GM21528 (cell line): ENCODE measurements around the gene SCD5.

Experiments
- ATAC-seq: cut with Tn5 transposase; IDR thresholded peaks from one replicate; pipeline ENCODE4 v1.9.1; 2021; ENCODE audit warnings: mild to moderate bottlenecking, moderate library complexity; ENCODE audit not compliant: unreplicated experiment, low FRiP score

The SCD5 gene

DNA sequence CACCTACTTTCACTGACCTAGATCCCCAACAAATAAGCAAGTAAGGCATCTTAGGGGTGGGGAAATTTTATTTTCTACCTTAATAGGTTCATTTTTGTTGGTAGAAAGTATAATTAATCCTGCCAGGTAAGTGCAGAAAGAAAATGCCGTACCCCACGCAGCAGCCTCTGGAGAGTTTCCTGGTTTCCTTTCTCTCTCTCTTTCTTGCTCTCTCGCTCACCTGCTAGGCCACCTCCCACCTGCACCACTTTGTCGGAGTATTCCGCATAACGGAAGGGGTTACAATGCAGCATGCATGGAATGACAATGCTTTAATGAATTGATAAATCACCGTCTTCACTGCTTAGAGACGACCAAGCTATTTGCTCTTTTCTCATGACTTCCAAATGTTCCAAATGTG is 101.0 kb downstream of the SCD5 start:
- ATAC-seq, result no peak

DNA sequence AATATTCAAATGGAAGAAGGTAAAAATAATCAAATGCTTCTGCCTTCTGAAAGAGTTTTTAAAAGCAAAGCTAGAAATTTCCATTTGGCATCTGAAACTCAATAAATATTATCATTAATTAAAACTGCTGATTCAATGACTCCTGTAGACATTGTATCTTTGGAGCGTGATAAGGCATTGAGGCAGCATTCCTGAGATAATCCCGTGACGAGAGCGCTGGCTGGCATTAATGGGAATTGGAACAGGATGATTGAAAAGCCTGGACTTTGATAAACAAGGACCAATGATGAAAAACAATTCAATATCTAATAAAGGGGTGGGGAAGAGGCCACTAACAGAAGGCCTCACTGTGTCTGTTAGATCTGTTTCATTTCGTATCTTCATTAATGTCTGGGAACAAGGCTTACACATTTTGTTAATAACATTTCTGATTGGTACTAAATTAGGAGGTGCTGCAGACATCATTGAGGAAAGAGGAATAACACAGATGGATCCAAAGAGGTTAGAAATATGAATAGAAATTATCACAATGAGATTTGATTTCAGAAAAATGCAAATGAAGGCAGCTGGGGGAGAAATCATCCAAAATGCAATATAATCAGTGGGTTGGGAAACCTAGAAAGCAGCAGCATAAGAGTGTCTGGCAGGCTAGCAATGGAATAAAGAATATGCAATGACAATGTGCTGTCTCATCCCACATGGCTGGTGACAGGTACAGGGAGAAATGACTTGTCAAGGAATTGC is 102.3 kb downstream of the SCD5 start:
- no peak for ATAC-seq

DNA sequence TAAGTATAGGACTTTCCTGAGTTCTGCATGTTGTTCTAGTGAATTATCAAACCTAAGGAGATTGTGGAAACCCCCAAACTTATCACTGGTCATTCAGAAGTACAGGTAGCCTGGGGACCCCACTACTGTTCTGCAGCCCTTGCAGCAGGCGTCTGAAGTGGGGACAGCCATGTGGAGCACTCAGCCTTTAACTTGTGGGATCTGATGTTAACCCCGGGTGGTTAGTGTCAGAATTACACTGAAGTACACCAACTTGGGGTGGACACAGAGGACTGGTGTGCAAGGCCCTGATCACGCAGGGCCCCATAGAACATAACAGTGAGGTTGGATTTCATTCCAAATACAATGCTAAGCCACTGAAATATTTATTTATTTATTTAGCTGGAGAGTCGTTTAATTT is 103.7 kb downstream of the SCD5 start:
- no peak for ATAC-seq

DNA sequence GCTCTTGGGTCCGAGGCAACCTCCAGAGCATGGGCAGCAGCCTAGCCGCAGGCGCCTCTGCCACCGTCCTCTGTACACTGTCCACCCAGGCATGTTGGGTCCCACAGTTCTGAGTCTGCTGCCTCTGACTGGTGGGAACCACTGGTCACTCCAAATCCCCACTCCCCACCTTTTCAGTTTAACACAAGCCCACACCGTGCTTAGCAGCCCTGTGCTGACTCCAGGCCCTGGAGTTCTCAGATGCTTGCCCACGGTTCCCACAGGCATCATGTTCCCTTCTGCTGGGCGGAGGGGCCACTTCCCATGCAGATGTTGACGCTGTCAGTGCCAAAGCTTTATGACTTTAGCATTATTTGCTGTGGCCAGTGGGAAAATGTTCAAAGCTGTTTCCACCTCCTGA is 104.5 kb downstream of the SCD5 start:
- no peak for ATAC-seq

DNA sequence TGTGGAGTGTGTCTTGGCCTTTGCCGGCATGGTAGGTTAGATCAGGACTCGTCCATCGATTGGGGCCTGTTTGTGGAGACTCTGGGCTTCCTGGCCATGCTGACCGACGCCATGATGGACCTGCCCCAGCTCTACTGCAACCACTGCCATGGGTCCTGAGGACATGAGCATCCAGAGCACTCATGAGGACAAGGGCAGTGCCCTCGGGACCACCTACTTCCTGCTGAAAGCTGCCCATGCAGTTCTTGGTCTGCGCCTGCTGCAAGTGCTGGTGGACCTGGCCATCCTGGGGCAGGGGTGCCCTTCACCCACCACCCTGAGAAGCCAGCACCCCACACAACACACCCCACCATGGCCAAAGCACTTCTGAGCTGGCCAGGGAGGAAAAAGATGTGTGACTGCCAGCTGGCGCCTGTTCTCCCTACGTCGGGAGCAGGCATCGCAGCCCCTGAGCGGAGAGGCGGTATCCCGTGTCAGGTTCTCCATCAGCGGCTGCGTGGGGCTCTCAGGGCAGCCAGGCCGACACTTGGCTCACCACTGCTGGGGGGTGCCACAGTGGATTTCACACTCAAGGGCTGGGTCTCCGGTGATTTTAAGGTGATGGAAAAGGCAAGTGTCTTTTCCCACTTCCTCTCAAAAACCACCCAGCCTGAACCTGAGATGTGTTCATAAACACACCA is 106.4 kb downstream of the SCD5 start:
- no peak for ATAC-seq

DNA sequence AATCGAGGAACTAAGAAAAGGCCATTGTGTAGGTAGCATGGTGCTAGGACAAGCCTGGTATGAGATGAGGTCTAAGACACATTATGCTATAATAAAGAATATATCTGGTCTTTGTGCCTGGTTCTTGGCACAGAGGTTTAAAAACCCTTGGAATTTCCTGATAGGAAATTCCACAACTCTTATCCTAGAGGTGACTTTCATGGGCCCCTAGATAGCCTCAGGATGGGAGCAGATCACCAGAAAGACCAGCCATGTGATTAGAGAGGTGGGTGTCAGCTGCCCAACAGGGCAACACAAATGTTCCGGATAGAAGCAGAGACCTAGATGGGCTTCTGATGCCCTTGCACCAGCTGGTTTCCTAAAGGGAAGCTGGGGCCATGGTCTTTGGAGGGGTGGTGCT is 107.2 kb downstream of the SCD5 start:
- no peak for ATAC-seq

DNA sequence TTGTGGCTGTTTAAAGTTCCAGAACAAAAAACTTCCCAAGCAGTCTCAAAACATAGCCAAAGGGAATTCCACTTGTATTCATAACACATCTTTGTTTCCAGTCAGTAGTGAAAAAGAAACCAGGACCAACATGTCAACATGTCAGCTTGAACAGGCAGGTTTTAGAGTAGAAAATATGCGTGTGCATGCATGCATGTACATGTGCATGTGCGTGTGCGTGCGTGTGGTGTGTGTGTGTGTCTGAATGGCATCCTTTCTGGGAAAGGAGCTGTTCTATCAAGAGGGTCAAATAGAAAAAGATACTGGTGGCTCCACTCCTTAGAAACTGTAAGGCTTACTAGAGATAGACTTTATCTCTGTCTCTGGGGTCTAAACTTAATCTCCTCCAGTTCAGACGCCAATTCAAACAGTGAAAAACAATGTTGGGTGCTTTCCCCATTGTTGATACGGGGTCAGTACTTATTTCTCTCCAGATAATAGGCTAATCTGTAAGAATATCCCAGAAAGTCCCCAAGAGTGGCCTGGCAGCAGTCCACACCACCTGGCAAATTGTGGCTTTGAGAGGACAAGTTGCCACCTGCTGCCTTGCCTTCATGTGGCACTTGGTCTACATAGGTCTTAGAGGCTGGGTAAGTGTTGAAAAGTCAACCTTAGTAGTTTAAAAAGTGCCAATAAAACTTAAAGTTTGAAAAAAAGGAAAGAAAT is 110.4 kb downstream of the SCD5 start:
- no peak for ATAC-seq

DNA sequence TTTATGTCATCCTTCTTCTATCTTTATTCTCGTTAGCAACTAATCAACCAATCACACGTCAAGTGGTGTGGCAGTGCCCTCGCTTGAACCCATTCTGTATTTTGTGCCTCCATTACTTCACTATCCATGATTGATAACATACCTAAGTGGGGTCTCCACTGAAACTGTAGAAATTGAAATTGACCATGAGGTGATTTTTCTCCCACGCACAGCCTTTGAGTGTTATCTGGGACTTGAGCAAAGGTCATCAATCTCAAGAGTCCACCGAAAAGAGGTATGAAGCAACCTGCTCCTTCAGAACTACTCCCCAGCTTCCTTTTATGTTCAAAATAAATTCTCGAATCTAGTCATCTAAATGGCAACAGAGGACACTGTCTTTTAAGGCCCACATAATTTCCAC is 111.1 kb downstream of the SCD5 start:
- ATAC-seq, result no peak

DNA sequence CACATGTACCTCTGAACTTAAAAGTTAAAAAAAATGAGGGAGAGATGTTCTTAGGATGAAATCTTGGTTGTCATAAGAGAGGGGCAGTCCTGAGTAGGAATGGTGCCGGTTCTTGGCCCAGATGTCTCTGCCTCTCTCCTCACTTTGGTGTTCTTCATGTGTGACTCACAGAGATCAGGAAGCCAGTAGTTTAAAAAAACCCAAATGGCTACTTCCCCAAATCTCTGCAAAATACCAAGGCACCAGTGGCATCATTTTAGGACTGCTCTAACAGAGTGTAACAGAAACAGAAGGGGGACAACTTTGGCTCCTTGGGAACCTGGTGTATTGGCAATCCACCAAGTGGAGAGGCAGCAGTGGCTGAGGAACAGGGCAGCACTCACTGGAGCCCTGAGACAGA is 116.8 kb downstream of the SCD5 start:
- no peak for ATAC-seq

DNA sequence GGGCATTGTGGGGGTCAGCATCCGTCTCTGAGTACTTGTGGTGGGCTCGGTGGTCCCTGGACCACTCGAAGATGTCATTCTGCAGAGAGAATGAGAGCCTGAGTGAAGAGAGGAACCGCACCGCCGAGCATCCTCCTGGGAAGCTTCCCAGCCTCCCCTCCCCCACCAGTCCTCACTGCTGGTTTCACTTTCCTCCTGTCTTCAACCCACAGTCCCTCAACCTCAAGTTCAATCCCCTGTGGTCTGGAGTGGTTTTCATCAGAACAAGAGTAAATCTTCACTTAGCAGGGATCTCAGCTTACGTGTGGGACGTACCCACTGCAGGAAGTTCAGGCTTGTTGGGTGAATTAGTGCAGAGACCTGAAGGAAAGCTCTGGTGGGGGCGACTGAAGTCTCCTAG is 117.8 kb downstream of the SCD5 start:
- ATAC-seq, result no peak

DNA sequence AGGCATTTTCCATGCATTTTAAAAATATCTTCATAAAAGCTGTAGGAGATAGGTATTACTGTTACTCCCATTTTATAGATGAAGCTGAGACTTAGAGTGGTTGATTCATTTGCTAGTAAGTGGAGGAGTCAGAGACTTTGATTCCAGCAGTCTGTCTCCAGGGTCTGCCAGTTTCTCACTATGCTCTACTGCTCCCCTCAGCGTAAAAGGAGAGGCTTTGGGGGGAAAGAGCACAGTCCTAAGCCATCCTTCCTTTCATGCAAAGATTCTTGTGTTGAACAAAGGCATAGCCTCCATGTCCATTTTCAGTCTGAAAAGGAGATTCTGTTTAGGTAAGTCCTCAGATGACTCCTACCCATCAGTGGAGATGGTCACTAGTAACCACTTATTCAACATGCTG is 119.1 kb downstream of the SCD5 start:
- no peak for ATAC-seq

DNA sequence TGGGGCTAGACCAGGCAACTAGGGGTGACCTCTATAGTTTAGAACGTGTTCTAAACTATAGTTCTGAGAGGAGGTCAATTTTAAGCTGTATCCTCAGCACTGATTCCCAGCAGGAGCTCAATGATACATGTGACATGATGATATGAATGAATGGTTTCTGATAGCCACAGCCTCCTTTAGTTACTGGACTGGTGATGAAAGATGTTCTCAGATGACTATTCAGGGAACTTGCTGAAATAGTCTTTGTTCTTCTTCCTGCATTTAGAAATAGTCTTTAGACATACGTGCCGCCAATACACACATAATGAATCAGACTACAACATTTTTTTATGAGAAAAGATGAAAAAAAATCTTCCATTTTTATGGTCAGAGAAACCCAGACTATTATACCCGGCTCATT is 120.5 kb downstream of the SCD5 start:
- no peak for ATAC-seq

DNA sequence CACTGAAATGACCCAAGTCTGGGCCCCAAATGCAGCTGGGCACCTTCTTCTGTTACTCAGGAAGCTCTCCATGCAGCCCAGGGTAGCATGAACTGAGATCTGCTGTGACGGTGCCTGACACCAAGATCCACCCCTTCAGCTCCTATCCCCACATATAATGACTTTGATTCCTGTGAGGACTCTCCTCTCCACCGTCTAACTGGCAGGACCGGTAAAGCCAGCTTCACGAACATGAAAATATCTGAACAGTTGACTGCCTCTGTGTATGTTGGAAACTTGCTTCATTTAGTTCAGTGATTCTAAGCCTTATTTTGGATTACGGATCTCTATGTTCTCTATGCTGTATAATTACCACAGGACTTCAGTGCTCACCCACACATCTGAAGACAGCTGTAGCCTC is 121.3 kb downstream of the SCD5 start:
- ATAC-seq, result no peak

DNA sequence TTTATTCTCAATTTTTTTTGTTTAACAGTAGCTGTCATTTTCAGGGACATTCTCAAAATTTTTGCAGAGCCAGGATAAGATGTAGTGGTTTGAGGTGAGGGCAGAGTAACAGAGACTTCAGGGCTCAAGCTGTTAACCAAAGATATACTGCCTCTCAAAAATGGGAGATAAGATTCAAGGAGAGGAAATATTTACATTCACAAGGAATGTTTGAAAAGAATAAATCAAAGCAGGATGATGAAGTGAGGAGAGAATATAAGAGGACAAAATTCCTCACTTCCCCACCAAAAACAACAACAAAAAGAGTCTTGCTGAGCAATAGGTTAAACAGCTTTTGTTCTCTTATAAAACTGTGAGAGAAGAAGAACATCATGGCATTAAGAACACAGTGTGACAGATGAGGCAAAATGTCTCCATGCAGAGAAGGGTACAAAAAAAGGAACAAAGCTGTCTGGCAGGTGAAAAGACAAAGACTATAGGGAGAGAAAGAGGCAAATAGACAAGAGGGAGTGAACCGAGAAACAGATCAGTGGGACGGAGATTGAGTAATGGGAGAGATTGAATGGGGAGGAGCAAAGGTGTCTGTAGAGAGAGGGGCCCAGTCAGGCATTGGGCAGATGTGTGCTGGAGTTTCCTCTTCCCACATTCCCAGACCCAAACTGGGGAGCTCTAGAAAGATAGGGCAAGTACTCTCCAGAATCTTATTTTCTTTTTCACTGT is 130.7 kb downstream of the SCD5 start:
- no peak for ATAC-seq

DNA sequence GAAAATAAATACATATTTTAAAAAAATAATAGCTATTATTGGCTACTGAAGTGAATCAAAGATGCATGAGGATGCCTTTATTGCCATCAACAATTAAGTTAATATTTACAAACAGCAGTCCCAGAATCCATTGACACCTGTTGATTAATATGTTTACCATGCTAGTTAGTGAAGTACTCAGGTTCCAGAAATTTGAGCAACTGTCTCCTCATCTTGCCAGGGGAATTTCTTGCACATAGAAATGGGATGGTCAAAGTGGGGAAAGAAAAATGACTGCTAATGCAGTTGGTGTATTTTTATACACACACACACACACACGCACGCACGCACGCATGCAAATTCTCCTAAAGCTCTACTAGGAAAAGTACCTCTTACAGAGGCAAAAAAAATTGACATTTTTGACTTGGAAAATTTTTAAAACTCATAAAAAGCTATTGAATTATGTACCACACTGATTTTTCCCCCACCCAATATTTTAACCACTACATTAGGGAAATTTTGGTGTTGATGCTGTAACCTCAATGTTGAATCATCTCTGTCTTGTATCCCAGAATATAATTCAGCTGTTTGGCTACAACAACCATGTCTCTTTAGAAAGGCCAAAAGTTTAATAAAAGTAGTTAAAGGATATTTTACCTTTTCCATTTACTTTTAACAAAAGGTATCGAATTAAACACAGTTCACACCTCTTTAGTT is 131.5 kb downstream of the SCD5 start:
- no peak for ATAC-seq

DNA sequence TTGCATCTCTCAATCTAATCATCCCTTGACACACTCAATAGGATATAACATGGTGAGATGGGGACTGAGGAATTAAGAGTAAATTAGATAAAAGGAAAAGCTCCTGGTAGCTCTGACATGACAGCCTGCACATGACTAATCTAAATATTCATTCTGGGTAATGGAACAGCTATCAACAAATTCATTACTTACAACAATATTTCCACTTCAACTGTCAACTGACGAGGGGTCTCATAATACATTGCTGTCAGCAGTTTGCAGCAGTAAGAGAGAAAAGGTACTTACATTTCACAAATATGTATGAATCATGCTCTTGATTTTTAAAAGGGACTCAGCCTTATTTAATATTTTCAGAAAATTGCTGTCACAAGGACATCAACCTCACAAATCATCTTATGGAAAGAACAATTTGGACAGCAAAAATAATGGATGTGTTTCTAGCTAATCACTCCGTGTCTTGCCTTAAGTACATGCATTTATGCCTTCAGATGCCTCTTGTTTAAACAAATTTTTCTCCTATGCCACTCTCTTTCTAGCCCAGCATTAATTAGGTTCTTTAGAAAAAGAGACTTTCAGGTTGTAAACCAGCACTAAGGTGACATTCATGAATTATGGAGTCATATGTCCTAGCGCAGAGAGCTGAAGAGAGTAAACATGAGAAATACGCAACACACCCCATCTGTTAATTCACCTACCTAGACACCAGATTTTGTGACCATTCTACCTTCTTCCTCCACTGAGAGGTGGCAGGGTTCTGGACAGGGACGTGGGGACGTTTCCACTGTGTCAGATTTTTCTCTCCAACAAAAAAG is 137.2 kb downstream of the SCD5 start:
- ATAC-seq, result no peak

DNA sequence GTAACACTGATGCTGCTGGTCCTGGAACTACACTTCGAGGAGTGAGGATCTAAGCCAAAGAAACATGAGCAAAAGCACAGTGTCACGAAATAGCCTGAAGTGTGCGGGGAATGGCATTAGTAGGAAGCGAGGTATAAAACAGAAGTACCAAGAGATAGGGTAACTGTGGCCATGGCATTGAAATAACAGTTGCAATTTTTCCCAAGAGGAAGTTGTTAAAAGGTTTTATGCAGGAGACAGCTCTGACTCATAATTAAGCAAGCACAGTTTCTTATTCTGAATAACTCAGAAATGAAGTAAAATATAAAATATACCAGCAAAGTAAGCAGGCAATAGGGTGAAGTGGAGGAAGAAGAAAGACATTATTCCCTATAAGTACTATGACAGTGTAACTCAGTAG is 146.5 kb downstream of the SCD5 start:
- no peak for ATAC-seq

DNA sequence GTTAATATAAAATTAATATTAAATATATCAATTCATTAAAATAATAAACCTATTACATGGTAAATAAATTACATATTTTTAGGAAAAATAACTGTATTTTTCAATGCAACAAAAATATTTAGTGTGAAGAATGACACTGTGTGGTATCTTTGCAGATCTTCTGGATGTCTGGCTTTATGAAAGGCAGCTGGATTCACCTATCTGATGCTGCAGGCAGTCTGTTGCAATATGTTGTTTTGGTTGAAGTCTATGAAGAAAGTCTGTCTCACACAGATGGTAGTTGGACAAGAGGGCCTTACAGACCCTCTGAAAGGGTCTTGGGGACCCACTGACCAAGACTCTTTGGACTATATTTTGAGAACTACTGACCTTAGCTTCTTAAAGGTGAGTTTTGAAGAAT is 147.7 kb downstream of the SCD5 start:
- no peak for ATAC-seq

DNA sequence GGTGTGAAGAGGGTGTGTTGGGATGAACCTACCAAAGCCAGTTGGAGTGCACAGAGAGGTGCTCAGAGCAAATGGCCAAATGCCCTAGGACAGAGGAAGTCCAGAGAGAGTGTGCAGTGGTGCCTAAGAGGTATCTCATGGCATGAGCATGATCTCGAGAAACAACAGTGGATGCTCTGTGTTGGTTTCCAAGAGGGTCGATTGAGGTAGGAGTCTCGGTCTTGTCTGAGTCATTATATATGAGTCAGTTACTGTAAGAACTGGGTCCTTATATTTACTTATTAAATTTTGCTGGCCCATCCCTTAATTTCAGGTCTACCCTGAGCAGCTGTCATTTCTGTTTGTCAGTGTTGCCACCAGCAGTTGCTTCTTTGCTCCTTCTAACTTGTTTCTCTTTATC is 150.2 kb downstream of the SCD5 start:
- no peak for ATAC-seq
